ENCODE measurements around the gene SEPTIN5.

- TF ChIP-seq POLR2A (IDR thresholded peaks at IDR 0.05) (no peak), CTCF (IDR thresholded peaks at IDR 0.05) (no peak), POLR2AphosphoS5 (IDR thresholded peaks at IDR 0.05) (no peak), EP300 (IDR thresholded peaks at IDR 0.05) (no peak)
Measured at GRCh38 chr22:19734837-19735382, 20.6 kb downstream of the SEPTIN5 start.

Measured in sigmoid colon (tissue), 4 donors.